Gastrocnemius medialis (tissue), 4 donors: Measurements from ENCODE around the gene ZFC3H1. TPM values are rescaled to one million over a fixed set of nuclear protein-coding genes. Genes with fewer than 3 reads are reported as not detected.

ENCODE experiments used
- ATAC-seq, 2 donors: fragments of 150-250 bp; one replicate each; pipeline ENCODE4 v1.9.1; 2016
- DNase-seq, 2 donors: peaks; one replicate each; pipeline ENCODE4 v3.0.0-alpha.2; 2019
- H3K27ac ChIP-seq, 4 donors: fragments of 200-600 bp; sonication (generic); 1 replicate in 1 of 4; 2 replicates in 3 of 4; pipeline ENCODE4 v1.5.1; 2016 to 2018; ENCODE audit warnings: mild to moderate bottlenecking in 2 of 4, moderate library complexity in 1 of 4
- H3K27me3 ChIP-seq, 3 donors: fragments of 200-600 bp; sonication (generic) in 2 of 3; 1 replicate in 1 of 3; 2 replicates in 2 of 3; pipeline versions ENCODE4 v1.5.1 to v1.6.0; 2016 to 2019; ENCODE audit warnings: mild to moderate bottlenecking in 1 of 3, moderate library complexity in 1 of 3
- H3K36me3 ChIP-seq, 2 donors: fragments of 200-600 bp; sonication (generic) in 1 of 2; one replicate each; pipeline ENCODE4 v1.5.1; 2017 to 2018
- H3K4me1 ChIP-seq, 2 donors: fragments of 200-600 bp; sonication (generic) in 1 of 2; one replicate each; pipeline ENCODE4 v1.5.1; 2016 to 2017; ENCODE audit warnings: mild to moderate bottlenecking in 2 of 2
- H3K4me3 ChIP-seq, 4 donors: fragments of 200-600 bp; sonication (generic) in 3 of 4; 1 replicate in 1 of 4; 2 replicates in 3 of 4; pipeline ENCODE4 v1.5.1; 2016 to 2019; ENCODE audit warnings: mild to moderate bottlenecking in 2 of 4
- H3K9me3 ChIP-seq, 3 donors: fragments of 200-600 bp; sonication (generic) in 2 of 3; 1 replicate in 1 of 3; 2 replicates in 2 of 3; pipeline ENCODE4 v1.5.1; 2016 to 2019
- CTCF ChIP-seq, 5 experiments: fragments of 450-650 bp in 3 of 5; fragments of 200-600 bp in 2 of 5; sonication (generic) in 2 of 5; IDR thresholded peaks in 4 of 5; conservative IDR thresholded peaks in 1 of 5; 1 replicate in 4 of 5; 2 replicates in 1 of 5; pipeline ENCODE4 v1.5.1; 2016 to 2019; ENCODE audit warnings: antibody characterized with exemption in 5 of 5, mild to moderate bottlenecking in 3 of 5, moderate library complexity in 3 of 5
- POLR2A ChIP-seq, 2 donors: fragments of 450-650 bp; IDR thresholded peaks; one replicate each; pipeline ENCODE4 v1.6.1; 2017; ENCODE audit warnings: antibody characterized with exemption in 2 of 2, mild to moderate bottlenecking in 2 of 2, moderate library complexity in 2 of 2
- in situ Hi-C, 4 donors: fragments of 200-750 bp; cut with MboI; loops; one replicate each; pipeline versions ENCODE4 v1.15.0 to v1.8.0; 2017; ENCODE audit warnings: low sequenced_read_pairs in 4 of 4
- intact Hi-C: fragments of 100-400 bp; cut with DNase I; formaldehyde crosslinking; loops from one replicate; pipeline ENCODE4 v1.15.1; 2023; ENCODE audit warnings: low total_unique reads
- total RNA-seq, 4 donors: library from RNA; depleted of rRNA; stranded (reverse); fragments of >200 nt; gene quantifications; one replicate each; pipeline versions ENCODE4 v1.1.0 to v1.2.3, GENCODE V29; 2016

ZFC3H1 gene
- total RNA-seq, 4 donors from 2014 or later, result 6.5 to 26.4 (median 9.1) TPM

GRCh38 chr12:71567537-71567936 is 96.1 kb downstream of the ZFC3H1 start:
- no peaks in the 10 kb centered on the region for H3K4me1 ChIP-seq
- DNase-seq, result no peak
- no peak for ATAC-seq
- H3K4me3 ChIP-seq, result no peak overlapping the region
- in situ Hi-C loops, result no loop called here
- H3K9me3 ChIP-seq, result no peaks in the 10 kb centered on the region
- no peaks in the 10 kb centered on the region for H3K27me3 ChIP-seq
- H3K36me3 ChIP-seq, result peaks cover 0 to 33% of the 10 kb centered on the region in 2 donors
- intact Hi-C loops, result no loop called here
- no peak overlapping the region for H3K27ac ChIP-seq
- TF ChIP-seq CTCF (IDR thresholded peaks at IDR 0.05 in 4 of 5, conservative IDR thresholded peaks at IDR 0.05 in 1 of 5), result no peak
- no peak for TF ChIP-seq POLR2A (IDR thresholded peaks at IDR 0.05)

GRCh38 chr12:71566655-71567054 is 97.0 kb downstream of the ZFC3H1 start:
- Histone ChIP-seq H3K27ac (no peak overlapping the region), H3K9me3 (no peaks in the 10 kb centered on the region), H3K27me3 (no peaks in the 10 kb centered on the region), H3K4me1 (no peaks in the 10 kb centered on the region), H3K4me3 (no peak overlapping the region), H3K36me3 (peaks cover 0 to 29% of the 10 kb centered on the region in 2 donors)
- in situ Hi-C loops (no loop called here), intact Hi-C loops (no loop called here)
- TF ChIP-seq CTCF (IDR thresholded peaks at IDR 0.05 in 4 of 5, conservative IDR thresholded peaks at IDR 0.05 in 1 of 5) (no peak), POLR2A (IDR thresholded peaks at IDR 0.05) (no peak)
- ATAC-seq, result no peak
- no peak for DNase-seq

GRCh38 chr12:71565535-71565934 is 98.1 kb downstream of the ZFC3H1 start:
- H3K36me3 ChIP-seq, result peaks cover 0 to 20% of the 10 kb centered on the region in 2 donors
- in situ Hi-C loops (no loop called here), intact Hi-C loops (no loop called here)
- no peaks in the 10 kb centered on the region for H3K4me1 ChIP-seq
- no peak for TF ChIP-seq POLR2A (IDR thresholded peaks at IDR 0.05)
- TF ChIP-seq CTCF (IDR thresholded peaks at IDR 0.05 in 4 of 5, conservative IDR thresholded peaks at IDR 0.05 in 1 of 5), result no peak
- H3K4me3 ChIP-seq, result no peak overlapping the region
- no peaks in the 10 kb centered on the region for H3K9me3 ChIP-seq
- ATAC-seq (no peak), DNase-seq (no peak)
- H3K27me3 ChIP-seq, result no peaks in the 10 kb centered on the region
- H3K27ac ChIP-seq, result no peak overlapping the region

DNA sequence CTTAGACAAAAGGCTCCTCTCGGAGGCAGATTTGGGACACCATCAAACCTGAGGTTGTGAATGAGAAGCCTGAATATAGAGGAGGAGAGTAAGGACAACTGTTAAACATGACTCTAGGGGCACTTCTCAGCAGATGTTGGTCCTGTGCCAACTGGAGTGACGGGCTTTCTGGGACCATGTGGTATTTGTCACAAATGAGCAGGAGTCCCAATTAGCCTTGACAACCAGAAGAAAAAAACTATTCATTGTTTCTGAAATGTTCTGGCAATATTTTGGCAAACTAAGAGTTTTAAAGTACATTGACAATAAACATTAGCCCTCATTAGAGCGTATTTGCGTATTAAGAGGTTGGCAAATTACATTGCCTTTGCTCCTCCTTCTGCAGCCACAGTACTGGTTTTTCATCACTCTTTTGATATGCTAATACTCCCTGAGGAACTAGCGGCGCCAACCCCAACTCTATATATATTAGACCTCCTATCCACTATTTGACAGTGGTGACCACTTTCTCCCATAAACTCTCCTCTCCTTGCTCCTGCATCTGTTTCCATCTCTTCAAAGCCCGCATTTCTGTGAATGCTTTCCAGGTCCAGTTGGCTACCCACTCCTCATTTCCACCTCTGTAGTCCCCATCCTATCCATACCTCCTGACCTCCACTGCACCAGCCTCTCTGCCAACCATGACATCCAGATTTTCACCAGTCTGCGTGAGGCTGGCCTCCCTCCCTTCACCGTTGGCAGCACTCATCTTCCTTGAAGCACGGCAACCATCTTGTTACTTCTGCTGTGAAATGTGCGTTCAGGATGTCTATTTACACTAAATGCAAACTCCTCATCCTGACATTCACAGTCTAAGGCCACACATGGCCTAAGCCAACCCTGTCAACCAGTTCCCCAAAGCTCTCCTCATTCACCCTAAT is 100.7 kb downstream of the ZFC3H1 start:
- DNase-seq, result no peak
- H3K27me3 ChIP-seq, result no peaks in the 10 kb centered on the region
- no peak overlapping the region for H3K4me3 ChIP-seq
- ATAC-seq, result no peak
- no peaks in the 10 kb centered on the region for H3K9me3 ChIP-seq
- peaks cover 0 to 20% of the 10 kb centered on the region in 2 donors for H3K36me3 ChIP-seq
- H3K27ac ChIP-seq, result no peak overlapping the region
- in situ Hi-C loops (no loop called here), intact Hi-C loops (no loop called here)
- TF ChIP-seq POLR2A (IDR thresholded peaks at IDR 0.05), result no peak
- TF ChIP-seq CTCF (IDR thresholded peaks at IDR 0.05 in 4 of 5, conservative IDR thresholded peaks at IDR 0.05 in 1 of 5), result no peak
- H3K4me1 ChIP-seq, result no peaks in the 10 kb centered on the region

Other genes with a start within 250 kb of the ZFC3H1 start
- gene LGR5, start 224.1 kb downstream of the ZFC3H1 start, total RNA-seq, result 10 to 100 TPM in 2 of 4 donors, 1 to 10 TPM in 2; 8.7 to 40.1 (median 24.3) TPM
- gene THAP2, start 453 bp upstream of the ZFC3H1 start, total RNA-seq, result 1 to 10 TPM in 3 of 4 donors, under 1 TPM in 1; 0.93 to 6.6 (median 3.2) TPM
- 10 to 100 TPM in 3 of 4 donors, 1 to 10 TPM in 1; 9.3 to 47.0 (median 21.4) TPM for gene TMEM19, start 22.2 kb upstream of the ZFC3H1 start, total RNA-seq
- gene RAB21, start 91.0 kb upstream of the ZFC3H1 start, total RNA-seq, result 10 to 100 TPM; 17.4 to 75.9 (median 45.7) TPM
- 10 to 100 TPM; 48.2 to 89.2 (median 52.2) TPM for gene TBC1D15, start 175.9 kb upstream of the ZFC3H1 start, total RNA-seq